GM21360 (cell line): ENCODE measurements around the gene NYNRIN.
"Not testable (repeated sequence)": the region's sequence is repeated elsewhere in the genome, so short reads cannot be mapped to it uniquely, and the experiment has no call there.

Source experiments
- ATAC-seq: cut with Tn5 transposase; IDR thresholded peaks from one replicate; pipeline ENCODE4 v1.9.1; 2021; ENCODE audit warnings: mild to moderate bottlenecking, moderate library complexity; ENCODE audit not compliant: unreplicated experiment

Gene NYNRIN

GRCh38 chr14:24398653-24399446 lies at the start of gene NYNRIN:
Gene NYNRIN, plus strand, starts transcription at chr14:24399003. Its CDS starts 244 bp downstream, at chr14:24399247.
- no peak for ATAC-seq

DNA sequence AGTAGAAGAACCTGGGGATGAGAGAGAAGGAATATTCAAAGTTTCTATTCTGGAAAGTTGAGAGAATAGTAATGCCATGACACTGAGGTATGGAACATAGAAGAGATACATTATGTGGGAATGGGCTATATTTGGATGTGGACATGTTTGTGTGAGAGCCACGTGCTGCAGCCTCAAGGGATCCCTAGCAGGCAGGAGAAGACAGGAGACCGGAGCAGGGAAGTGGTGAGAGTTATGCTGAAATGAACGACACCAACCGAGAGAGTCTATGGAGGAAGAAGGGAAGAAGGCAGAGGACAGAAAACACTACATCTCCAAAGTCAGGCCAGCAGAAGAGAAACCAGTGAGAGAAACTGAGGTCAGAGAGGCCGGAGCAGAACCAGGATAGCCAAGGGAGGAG lies 49.1 kb upstream of the NYNRIN start:
- ATAC-seq, result no peak

DNA sequence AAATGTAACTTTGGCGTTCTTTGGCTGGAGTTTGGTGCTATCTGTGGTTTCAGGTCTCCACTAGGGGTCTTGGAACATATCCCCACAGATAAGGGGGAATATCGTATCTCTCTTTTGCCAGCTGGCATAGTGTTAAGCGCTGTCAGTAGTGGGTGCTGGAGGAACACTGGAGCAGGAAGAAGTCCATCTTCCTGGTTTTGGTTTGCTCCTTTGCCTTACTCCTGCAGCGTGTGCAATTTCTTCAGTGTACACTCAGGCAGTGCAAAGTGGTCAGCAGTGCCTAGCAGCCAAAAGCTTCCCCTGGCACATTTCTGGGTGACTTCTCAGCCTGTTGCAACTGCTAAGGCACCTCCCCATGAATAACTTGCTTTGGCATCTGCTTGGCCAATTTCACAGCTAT lies 47.3 kb upstream of the NYNRIN start:
- ATAC-seq, result no peak

DNA sequence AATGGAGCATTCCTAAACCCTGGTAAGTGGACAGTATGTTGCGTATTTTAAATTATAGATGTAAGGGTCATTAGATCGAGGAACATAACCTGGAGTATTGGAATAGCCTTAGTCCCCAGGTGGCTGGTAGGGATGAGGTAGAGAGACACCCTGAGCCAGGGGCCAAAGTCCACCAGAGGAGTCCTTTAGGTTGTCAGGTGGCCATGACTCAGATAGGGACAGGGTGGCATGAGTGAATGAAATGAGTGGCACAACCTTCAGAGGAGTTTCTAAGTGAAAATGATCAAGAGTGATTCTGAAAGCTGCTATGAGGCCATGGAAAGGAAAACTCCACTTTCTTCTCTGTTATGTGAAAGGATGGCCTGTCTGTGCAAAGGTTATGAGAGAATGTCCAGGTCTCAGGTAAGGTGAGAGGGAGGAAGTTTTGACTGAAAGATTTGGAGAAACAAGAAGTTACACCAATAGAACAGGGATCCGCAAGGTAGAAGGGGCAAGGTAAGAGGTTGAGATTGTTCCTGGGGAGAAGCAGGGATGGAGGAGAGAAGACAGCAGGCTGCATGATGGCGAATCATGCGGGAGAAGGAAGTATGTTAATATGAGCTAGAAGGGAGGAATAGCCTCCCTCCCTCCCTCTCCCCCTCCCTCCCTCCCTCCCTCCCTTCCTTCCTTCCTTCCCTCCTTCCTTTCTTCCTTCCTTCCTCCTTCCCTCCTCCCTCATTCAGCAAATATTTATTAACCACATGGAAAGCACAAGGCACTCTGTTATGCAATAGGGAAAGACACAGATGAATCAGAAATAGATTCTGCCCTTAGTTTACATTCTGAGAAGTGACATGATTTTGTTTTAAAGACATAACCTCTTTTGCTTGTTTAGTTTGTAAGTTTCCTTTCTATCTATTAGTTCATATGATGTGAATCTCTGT lies 45.0 kb upstream of the NYNRIN start:
- no peak for ATAC-seq

- ATAC-seq, result not testable (repeated sequence)
Measured at GRCh38 chr14:24354482-24354825, 44.3 kb upstream of the NYNRIN start.

GRCh38 chr14:24355009-24355408 lies 43.8 kb upstream of the NYNRIN start:
- ATAC-seq, result no peak

DNA sequence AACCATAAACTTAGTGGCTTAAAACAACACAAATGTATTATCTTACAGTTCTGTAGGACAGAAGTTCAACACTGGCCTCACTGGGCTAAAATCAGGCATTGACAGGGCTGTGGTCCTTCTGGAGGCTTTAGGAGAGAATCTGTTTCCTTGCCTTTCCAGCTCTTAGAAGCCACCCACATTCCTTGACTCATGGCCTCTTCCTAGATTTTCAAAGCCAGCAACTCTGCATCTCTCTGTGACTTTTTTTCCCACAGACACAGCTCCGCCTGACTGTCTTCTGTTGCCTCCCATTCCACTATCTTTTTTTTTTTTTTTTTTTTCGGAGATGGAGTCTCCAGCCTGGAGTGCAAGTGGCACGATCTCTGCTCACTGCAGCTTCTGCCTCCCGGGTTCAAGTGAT lies 42.6 kb upstream of the NYNRIN start:
- ATAC-seq, result no peak

GRCh38 chr14:24360281-24360680 lies 38.5 kb upstream of the NYNRIN start:
- ATAC-seq, result no peak

- ATAC-seq, result no peak
Measured at GRCh38 chr14:24361326-24361725, 37.5 kb upstream of the NYNRIN start.

GRCh38 chr14:24362241-24362960 lies 36.4 kb upstream of the NYNRIN start:
- no peak for ATAC-seq

DNA sequence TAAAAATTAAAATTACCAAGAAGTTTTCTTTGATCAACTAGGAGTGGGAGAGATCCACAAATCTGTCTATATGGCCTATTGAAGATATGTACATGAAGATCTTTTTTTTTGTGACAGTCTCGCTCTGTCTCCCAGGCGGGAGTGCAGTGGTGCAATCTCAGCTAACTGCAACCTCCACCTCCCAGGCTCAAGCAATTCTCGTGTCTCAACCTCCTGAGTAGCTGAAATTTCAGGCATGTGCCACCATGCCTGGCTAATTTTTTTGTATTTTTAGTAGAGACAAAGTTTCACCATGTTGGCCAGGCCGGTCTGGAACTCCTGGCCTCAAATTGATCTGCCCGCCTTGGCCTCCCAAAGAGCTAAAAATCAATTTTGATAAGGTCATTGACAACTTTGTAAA lies 35.4 kb upstream of the NYNRIN start:
- no peak for ATAC-seq

DNA sequence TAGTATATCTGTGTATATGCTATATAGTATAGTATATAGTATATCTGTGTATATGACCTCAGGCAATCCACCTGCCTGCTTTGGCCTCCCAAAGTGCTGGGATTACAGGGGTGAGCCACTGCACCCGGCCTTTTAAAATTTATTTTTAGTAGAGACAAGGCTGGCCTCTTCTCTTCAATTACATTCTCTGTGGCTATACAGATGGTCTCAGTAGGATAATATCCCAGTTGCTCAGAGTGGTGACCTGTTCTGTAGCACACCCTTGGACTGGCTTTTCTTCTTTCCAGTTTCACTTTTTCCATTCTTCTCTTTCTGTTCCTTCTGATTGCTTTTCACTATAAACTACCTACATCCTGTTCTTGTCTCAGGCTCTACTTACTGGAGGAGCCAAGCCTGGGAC lies 34.0 kb upstream of the NYNRIN start:
- no peak for ATAC-seq

- no peak for ATAC-seq
Measured at GRCh38 chr14:24365600-24366412, 33.0 kb upstream of the NYNRIN start.

DNA sequence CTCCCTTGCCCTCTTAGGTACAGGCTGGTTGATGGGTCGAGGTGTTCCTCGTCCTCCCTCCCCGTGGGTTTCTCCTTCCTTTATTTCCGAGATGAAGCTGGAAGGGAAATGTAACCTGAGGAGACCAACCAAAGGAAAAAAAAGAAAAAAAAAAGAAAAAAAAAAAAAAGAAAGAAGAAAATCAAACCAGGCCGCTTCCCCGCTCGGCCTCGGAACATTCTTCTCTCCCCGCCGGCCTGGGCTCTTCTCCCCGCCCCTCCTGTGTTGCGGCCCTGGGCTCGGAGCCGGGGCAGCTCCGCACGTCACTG lies 32.4 kb upstream of the NYNRIN start:
- no peak for ATAC-seq

GRCh38 chr14:24366721-24367513 lies 31.9 kb upstream of the NYNRIN start:
- ATAC-seq, result peak; percentile 51

DNA sequence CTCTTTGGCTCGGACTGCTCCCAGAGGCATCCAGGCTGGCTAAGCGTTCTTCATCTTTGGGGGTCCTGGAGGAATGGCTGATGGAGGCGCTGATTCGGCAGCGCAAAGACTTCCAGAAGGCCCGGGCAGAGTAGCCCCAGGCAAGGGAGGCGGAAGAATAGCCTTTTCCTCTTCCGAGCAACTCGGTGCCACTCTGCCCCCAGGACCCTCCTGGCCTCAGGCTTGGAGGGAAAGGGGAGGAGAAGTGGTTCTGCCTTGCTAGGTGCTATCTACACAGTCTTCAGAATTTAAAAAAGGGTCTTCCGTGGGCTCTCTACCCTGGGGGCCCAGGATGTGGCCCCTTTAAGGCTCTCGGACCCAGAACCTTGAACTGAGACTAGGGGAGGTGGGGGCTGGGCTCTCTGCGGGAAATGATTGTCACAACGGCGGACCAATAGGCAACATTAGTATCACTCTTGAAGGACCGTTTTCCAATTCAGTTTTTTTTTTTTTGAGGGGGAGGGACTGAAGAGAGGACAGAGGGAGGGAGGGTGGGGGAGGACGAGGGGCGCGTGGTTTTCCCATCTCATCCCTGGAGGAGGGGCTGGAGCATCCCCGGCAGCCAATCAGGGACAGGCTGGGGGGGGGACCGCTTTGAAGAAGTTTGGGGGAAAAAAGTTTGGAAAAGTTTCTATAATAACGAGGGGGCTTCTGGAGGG lies 31.1 kb upstream of the NYNRIN start, which contains the start of gene NFATC4:
TSS of gene NFATC4 (plus strand) at position 671 of the 698 bp plus-strand sequence. CDS start 157 bp downstream, outside the sequence.
- ATAC-seq, result no peak

DNA sequence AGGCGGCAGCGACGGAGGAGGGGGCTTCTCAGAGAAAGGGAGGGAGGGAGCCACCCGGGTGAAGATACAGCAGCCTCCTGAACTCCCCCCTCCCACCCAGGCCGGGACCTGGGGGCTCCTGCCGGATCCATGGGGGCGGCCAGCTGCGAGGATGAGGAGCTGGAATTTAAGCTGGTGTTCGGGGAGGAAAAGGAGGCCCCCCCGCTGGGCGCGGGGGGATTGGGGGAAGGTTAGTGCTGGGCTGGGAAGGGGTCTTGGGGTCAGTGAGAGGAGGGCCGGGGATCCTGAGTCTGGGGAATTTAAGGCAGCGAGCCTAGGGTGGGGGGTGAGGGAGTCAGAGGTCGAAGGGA lies 30.6 kb upstream of the NYNRIN start:
- no peak for ATAC-seq

DNA sequence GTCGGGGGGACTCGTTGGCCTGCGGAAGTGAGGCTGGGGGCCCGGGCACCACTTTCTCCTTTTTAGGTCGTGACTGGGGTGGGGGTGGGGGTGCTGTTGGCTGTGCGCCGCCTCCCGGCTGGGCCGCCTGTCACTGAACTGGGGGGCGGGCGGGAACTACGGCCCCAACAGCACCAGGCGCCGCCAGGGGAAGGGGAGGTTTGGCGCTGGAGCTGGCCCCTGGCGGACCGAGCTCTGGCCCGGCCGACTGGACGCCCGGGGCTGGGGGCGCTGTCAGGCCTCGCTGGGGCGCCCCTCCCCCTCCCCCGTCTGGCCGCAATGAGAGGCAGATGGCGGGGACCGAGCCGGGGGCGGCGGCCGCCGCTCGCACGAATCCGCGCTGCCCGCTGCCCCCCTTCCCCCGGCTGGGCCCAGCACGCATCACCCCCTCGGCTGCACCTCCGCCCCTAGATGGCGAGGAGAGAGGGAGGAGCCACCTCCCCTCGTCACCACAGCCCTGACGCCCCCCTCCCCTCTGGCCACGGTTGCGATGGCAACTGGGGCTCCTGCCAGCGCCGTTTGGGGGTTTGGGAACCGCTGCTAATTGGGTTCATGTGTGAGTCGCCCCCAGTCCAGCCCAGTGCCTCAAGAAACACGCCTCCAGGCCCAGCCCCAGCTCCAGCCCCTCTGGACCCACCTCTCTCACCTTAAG lies 30.1 kb upstream of the NYNRIN start:
- ATAC-seq, result no peak

DNA sequence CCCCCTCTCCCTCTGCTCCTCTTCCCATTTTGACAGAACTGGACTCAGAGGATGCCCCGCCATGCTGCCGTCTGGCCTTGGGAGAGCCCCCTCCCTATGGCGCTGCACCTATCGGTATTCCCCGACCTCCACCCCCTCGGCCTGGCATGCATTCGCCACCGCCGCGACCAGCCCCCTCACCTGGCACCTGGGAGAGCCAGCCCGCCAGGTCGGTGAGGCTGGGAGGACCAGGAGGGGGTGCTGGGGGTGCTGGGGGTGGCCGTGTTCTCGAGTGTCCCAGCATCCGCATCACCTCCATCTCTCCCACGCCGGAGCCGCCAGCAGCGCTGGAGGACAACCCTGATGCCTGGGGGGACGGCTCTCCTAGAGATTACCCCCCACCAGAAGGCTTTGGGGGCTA lies 29.3 kb upstream of the NYNRIN start:
- no peak for ATAC-seq
